Activated naive CD4-positive, alpha-beta T cell treated with anti-CD3 and anti-CD28 coated beads, Interleukin-2, amount 10 ng/mL, durations not matched to agents 5 hours and 36 hours (primary cell): ENCODE results near the gene PCDHA9. TPM values are rescaled to one million over a fixed set of nuclear protein-coding genes. Genes with fewer than 3 reads are reported as not detected.

ENCODE experiments used
- total RNA-seq, 2 experiments: library from RNA; stranded (reverse); gene quantifications; one replicate each; pipeline ENCODE4 v1.2.3, GENCODE V29; 2021

The PCDHA9 gene
- total RNA-seq: not detected

GRCh38 chr5:140848139-140849102 is at the start of gene PCDHA9:
TSS of gene PCDHA9 (plus strand) at chr5:140848382. CDS start at chr5:140848496, 114 bp downstream.

GRCh38 chr5:140800816-140801493 is 47.2 kb upstream of the PCDHA9 start, which contains the start of gene PCDHA3:
TSS of gene PCDHA3 (plus strand) at chr5:140801057.

GRCh38 chr5:140806834-140807775 is 41.1 kb upstream of the PCDHA9 start, which contains the start of gene PCDHA4:
TSS of gene PCDHA4 (plus strand) at chr5:140807068.

GRCh38 chr5:140821375-140822280 is 26.6 kb upstream of the PCDHA9 start, which contains the start of gene PCDHA5:
TSS of gene PCDHA5 (plus strand) at chr5:140821613.

GRCh38 chr5:140827704-140828361 is 20.3 kb upstream of the PCDHA9 start, which contains the start of gene PCDHA6:
TSS of gene PCDHA6 (plus strand) at chr5:140827960. CDS start at chr5:140828092, 132 bp downstream.

GRCh38 chr5:140833993-140834392 is 14.2 kb upstream of the PCDHA9 start, which contains the start of gene PCDHA7:
TSS of gene PCDHA7 (plus strand) at chr5:140834269. CDS start at chr5:140834384, 115 bp downstream.

GRCh38 chr5:140840978-140841962 is 6.9 kb upstream of the PCDHA9 start, which contains the start of gene PCDHA8:
TSS of gene PCDHA8 (plus strand) at chr5:140841187. CDS start at chr5:140841322, 135 bp downstream.

GRCh38 chr5:140855772-140856674 is 7.8 kb downstream of the PCDHA9 start, which contains the start of gene PCDHA10:
TSS of gene PCDHA10 (plus strand) at chr5:140855897. CDS start at chr5:140856049, 152 bp downstream.

GRCh38 chr5:140868721-140869554 is 20.8 kb downstream of the PCDHA9 start, which contains the start of gene PCDHA11:
TSS of gene PCDHA11 (plus strand) at chr5:140868957. CDS start at chr5:140869104, 147 bp downstream.

GRCh38 chr5:140875085-140876065 is 27.2 kb downstream of the PCDHA9 start, which contains the start of gene PCDHA12:
TSS of gene PCDHA12 (plus strand) at chr5:140875308. CDS start at chr5:140875473, 165 bp downstream.

GRCh38 chr5:140881889-140882590 is 33.9 kb downstream of the PCDHA9 start, which contains the start of gene PCDHA13:
TSS of gene PCDHA13 (plus strand) at chr5:140882124. CDS start at chr5:140882269, 145 bp downstream.

